GM12878 (cell line): ENCODE measurements around the gene ARL5A. TPM values are rescaled to one million over a fixed set of nuclear protein-coding genes. Genes with fewer than 3 reads are reported as not detected.
A peak's percentile ranks its signal among the peaks of the same experiment; 100 is the strongest.

Source experiments
- BRCA1 ChIP-seq: IDR thresholded peaks from 2 replicates; pipeline ENCODE4 v1.6.1; 2011; ENCODE audit warnings: low read depth, low read length, improper control_type of control experiment
- CBFB ChIP-seq: IDR thresholded peaks from 2 replicates; pipeline ENCODE4 v1.6.1; 2016; ENCODE audit warnings: antibody characterized with exemption, low read depth
- CHD4 ChIP-seq: fragments of 200-600 bp; sonication (generic); IDR thresholded peaks from 2 replicates; pipeline ENCODE4 v1.6.1; 2016; ENCODE audit warnings: mild to moderate bottlenecking
- E2F4 ChIP-seq: IDR thresholded peaks from 2 replicates; pipeline ENCODE4 v1.6.1; 2012; ENCODE audit warnings: low read depth, low read length, improper control_type of control experiment
- EZH2 ChIP-seq: IDR thresholded peaks from 2 replicates; pipeline ENCODE4 v1.6.1; 2012; ENCODE audit warnings: low read depth, mild to moderate bottlenecking, control low read depth, inconsistent platforms, low read length, borderline replicate concordance; ENCODE audit not compliant: control insufficient read depth
- HCFC1 ChIP-seq: fragments of 150-350 bp; IDR thresholded peaks from 2 replicates; pipeline ENCODE4 v1.6.1; 2014; ENCODE audit warnings: low read length
- HSF1 ChIP-seq: fragments of 150-350 bp; IDR thresholded peaks from 2 replicates; pipeline ENCODE4 v1.6.1; 2014; ENCODE audit warnings: mild to moderate bottlenecking, low read depth, low read length
- IKZF1 ChIP-seq: fragments of 450-650 bp; conservative IDR thresholded peaks from 2 replicates; pipeline ENCODE4 v1.6.1; 2017; ENCODE audit warnings: antibody characterized with exemption, mild to moderate bottlenecking
- IKZF2 ChIP-seq, 2 experiments: fragments of 450-650 bp; IDR thresholded peaks; 2 replicates each; pipeline ENCODE4 v1.6.1; 2017; ENCODE audit warnings: mild to moderate bottlenecking in 2 of 2, moderate library complexity in 2 of 2
- JUND ChIP-seq: IDR thresholded peaks from 2 replicates; pipeline ENCODE4 v1.6.1; 2012; ENCODE audit warnings: low read depth, mild to moderate bottlenecking, low read length, improper control_type of control experiment, moderate library complexity
- MEF2A ChIP-seq: IDR thresholded peaks from 2 replicates; pipeline ENCODE4 v1.6.1; 2011; ENCODE audit warnings: low read depth, mild to moderate bottlenecking, low read length, moderate library complexity; ENCODE audit not compliant: insufficient read depth
- MTA3 ChIP-seq: IDR thresholded peaks from 2 replicates; pipeline ENCODE4 v1.6.1; 2012; ENCODE audit warnings: low read length, inconsistent platforms, borderline replicate concordance
- PAX5 ChIP-seq: IDR thresholded peaks from 2 replicates; pipeline ENCODE4 v1.6.1; 2011; ENCODE audit warnings: low read depth, low read length, borderline replicate concordance
- PAX8 ChIP-seq: fragments of 450-650 bp; IDR thresholded peaks from 2 replicates; pipeline ENCODE4 v1.6.1; 2017; ENCODE audit warnings: mild to moderate bottlenecking, moderate library complexity
- PML ChIP-seq: IDR thresholded peaks from 2 replicates; pipeline ENCODE4 v1.6.1; 2012; ENCODE audit warnings: low read length, inconsistent platforms
- RELA ChIP-seq: fragments of 450-650 bp; IDR thresholded peaks from 2 replicates; pipeline ENCODE4 v1.8.0; 2014; ENCODE audit warnings: borderline replicate concordance; ENCODE audit not compliant: partially characterized antibody
- SKIL ChIP-seq: fragments of 450-650 bp; IDR thresholded peaks from 2 replicates; pipeline ENCODE4 v1.6.1; 2017; ENCODE audit warnings: mild to moderate bottlenecking, low read depth, inconsistent platforms; ENCODE audit not compliant: poor library complexity, severe bottlenecking
- SMC3 ChIP-seq: IDR thresholded peaks from 2 replicates; pipeline ENCODE4 v1.6.1; 2011; ENCODE audit warnings: low read length, improper control_type of control experiment, borderline replicate concordance
- TBL1XR1 ChIP-seq: IDR thresholded peaks from 2 replicates; pipeline ENCODE4 v1.6.1; 2012; ENCODE audit warnings: low read depth, low read length, improper control_type of control experiment
- ZNF207 ChIP-seq: fragments of 450-650 bp; IDR thresholded peaks from 2 replicates; pipeline ENCODE4 v1.6.1; 2014; ENCODE audit warnings: antibody characterized with exemption, mild to moderate bottlenecking, borderline replicate concordance
- ZNF24 ChIP-seq: fragments of 450-650 bp; IDR thresholded peaks from 2 replicates; pipeline ENCODE4 v1.6.1; 2017; ENCODE audit warnings: antibody characterized with exemption, mild to moderate bottlenecking
- polyA plus RNA-seq, 11 experiments: library from polyadenylated mRNA; depleted of rRNA in 4 of 11; unstranded in 6 of 11; stranded (reverse) in 5 of 11; fragments of >200 nt; fragmentation: Nextera tagmentation in 4 of 11; fragmentation: Illumina TruSeq in 1 of 11; extraction: Ambion mirVana in 4 of 11; extraction: Trizol in 1 of 11; gene quantifications; 1 replicate in 1 of 11; 2 replicates in 10 of 11; pipeline versions ENCODE4 v1.2.1 to v1.2.3, GENCODE V29; 2011 to 2016; ENCODE audit warnings: inconsistent platforms in 2 of 11, missing spikeins in 2 of 11, low read depth in 1 of 11
- total RNA-seq, 4 experiments: library from RNA; depleted of rRNA in 3 of 4; stranded (reverse); fragments of >200 nt in 3 of 4; fragmentation: Illumina TruSeq in 1 of 4; extraction: Trizol in 1 of 4; gene quantifications; 2 replicates each; pipeline versions ENCODE4 v1.2.1 to v1.2.3, GENCODE V29; 2013 to 2021
- TF ChIP-seq, protein P1 (sequence below): fragments of 450-650 bp; IDR thresholded peaks from 2 replicates; pipeline ENCODE4 v1.6.1; 2017; ENCODE audit warnings: borderline replicate concordance
- TF ChIP-seq, protein P2 (sequence below): IDR thresholded peaks from 2 replicates; pipeline ENCODE4 v1.6.1; 2012; ENCODE audit warnings: low read depth, low read length, improper control_type of control experiment
- TF ChIP-seq, protein P3 (sequence below): IDR thresholded peaks from 2 replicates; pipeline ENCODE4 v1.6.1; 2012; ENCODE audit warnings: low read depth, low read length, improper control_type of control experiment

ARL5A gene
- total and polyA plus RNA-seq, 10 of the 15 experiments (the other 5 are each of a cell fraction or from before 2014, with no cell fraction given): 9.4 to 52.9 (median 32.0) TPM

GRCh38 chr2:151828143-151828889 is at the start of gene ARL5A (continued):
- peak; percentile 31 to 39; a peak in 2 of 4 replicates for TF ChIP-seq IKZF2 (IDR thresholded peaks at IDR 0.05)
- TF ChIP-seq E2F4: no peak
- TF ChIP-seq, protein P1, sequence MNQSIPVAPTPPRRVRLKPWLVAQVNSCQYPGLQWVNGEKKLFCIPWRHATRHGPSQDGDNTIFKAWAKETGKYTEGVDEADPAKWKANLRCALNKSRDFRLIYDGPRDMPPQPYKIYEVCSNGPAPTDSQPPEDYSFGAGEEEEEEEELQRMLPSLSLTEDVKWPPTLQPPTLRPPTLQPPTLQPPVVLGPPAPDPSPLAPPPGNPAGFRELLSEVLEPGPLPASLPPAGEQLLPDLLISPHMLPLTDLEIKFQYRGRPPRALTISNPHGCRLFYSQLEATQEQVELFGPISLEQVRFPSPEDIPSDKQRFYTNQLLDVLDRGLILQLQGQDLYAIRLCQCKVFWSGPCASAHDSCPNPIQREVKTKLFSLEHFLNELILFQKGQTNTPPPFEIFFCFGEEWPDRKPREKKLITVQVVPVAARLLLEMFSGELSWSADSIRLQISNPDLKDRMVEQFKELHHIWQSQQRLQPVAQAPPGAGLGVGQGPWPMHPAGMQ: no peak
- TF ChIP-seq SKIL: peak; percentile 54
- no peak for TF ChIP-seq JUND
- peak; percentile 45; the same call in 1 of the 2 replicates for TF ChIP-seq HCFC1
- TF ChIP-seq TBL1XR1: no peak
- TF ChIP-seq EZH2: no peak
- TF ChIP-seq SMC3: no peak
- no peak for TF ChIP-seq MEF2A
- TF ChIP-seq MTA3: no peak
- TF ChIP-seq, protein P2, sequence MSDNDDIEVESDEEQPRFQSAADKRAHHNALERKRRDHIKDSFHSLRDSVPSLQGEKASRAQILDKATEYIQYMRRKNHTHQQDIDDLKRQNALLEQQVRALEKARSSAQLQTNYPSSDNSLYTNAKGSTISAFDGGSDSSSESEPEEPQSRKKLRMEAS: peak; percentile 73; the same call in 1 of the 2 replicates
- TF ChIP-seq ZNF24: peak; percentile 69
- TF ChIP-seq RELA: no peak
- no peak; the same call in 1 of the 2 replicates for TF ChIP-seq ZNF207
- TF ChIP-seq IKZF1: peak; percentile 92
- TF ChIP-seq PAX5: peak; percentile 21; the same call in 1 of the 2 replicates
- no peak for TF ChIP-seq CHD4
- TF ChIP-seq PAX8: no peak
- TF ChIP-seq BRCA1: no peak
- TF ChIP-seq CBFB: peak; percentile 91
- no peak for TF ChIP-seq HSF1
- TF ChIP-seq, protein P3, sequence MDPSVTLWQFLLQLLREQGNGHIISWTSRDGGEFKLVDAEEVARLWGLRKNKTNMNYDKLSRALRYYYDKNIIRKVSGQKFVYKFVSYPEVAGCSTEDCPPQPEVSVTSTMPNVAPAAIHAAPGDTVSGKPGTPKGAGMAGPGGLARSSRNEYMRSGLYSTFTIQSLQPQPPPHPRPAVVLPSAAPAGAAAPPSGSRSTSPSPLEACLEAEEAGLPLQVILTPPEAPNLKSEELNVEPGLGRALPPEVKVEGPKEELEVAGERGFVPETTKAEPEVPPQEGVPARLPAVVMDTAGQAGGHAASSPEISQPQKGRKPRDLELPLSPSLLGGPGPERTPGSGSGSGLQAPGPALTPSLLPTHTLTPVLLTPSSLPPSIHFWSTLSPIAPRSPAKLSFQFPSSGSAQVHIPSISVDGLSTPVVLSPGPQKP: 0 out of 2 replicates have a peak, but pooled peaks have one; percentile 66
- peak; percentile 95 for TF ChIP-seq PML
